Heart right ventricle (tissue), 16 donors: ENCODE results near the gene TAF12. TPM values are rescaled to one million over a fixed set of nuclear protein-coding genes. Genes with fewer than 3 reads are reported as not detected.
"Not testable (repeated sequence)": the region's sequence is repeated elsewhere in the genome, so short reads cannot be mapped to it uniquely, and the experiment has no call there.

ENCODE experiments used
- ATAC-seq, 8 donors: fragments of 200-7000 bp; cut with Tn5 transposase; one replicate each; pipeline ENCODE4 v1.9.1; 2020; ENCODE audit warnings: mild to moderate bottlenecking in 8 of 8, moderate library complexity in 8 of 8, moderate number of reproducible peaks in 1 of 8
- DNase-seq, 2 donors: peaks; one replicate each; pipeline ENCODE4 v3.0.0-alpha.2; 2020
- H3K27ac ChIP-seq, 10 donors: fragments of 200-600 bp; sonication (generic) in 2 of 10; one replicate each; pipeline versions ENCODE4 v1.5.0 to v1.8.0; 2020 to 2022; ENCODE audit warnings: mild to moderate bottlenecking in 3 of 10
- H3K27me3 ChIP-seq, 7 donors: fragments of 200-600 bp; one replicate each; pipeline ENCODE4 v1.8.0; 2021 to 2022; ENCODE audit warnings: mild to moderate bottlenecking in 2 of 7
- H3K36me3 ChIP-seq, 9 donors: fragments of 200-600 bp; sonication (generic) in 1 of 9; one replicate each; pipeline versions ENCODE4 v1.5.0 to v1.8.0; 2020 to 2022; ENCODE audit warnings: mild to moderate bottlenecking in 2 of 9
- H3K4me1 ChIP-seq, 9 donors: fragments of 200-600 bp; sonication (generic) in 1 of 9; one replicate each; pipeline versions ENCODE4 v1.5.0 to v1.8.0; 2020 to 2022; ENCODE audit warnings: mild to moderate bottlenecking in 4 of 9
- H3K4me3 ChIP-seq, 10 donors: fragments of 200-600 bp; sonication (generic) in 2 of 10; one replicate each; pipeline versions ENCODE4 v1.5.0 to v1.8.0; 2020 to 2022; ENCODE audit warnings: mild to moderate bottlenecking in 7 of 10, moderate library complexity in 2 of 10
- H3K9me3 ChIP-seq, 11 donors: fragments of 200-600 bp in 10 of 11; sonication (generic) in 2 of 11; one replicate each; pipeline versions ENCODE4 v1.5.0 to v1.8.0; 2013 to 2022; ENCODE audit warnings: mild to moderate bottlenecking in 2 of 11, control low read depth in 1 of 11, moderate library complexity in 1 of 11
- CTCF ChIP-seq, 9 donors: fragments of 200-600 bp; sonication (generic) in 2 of 9; IDR thresholded peaks; one replicate each; pipeline versions ENCODE4 v1.5.0 to v1.8.0; 2021 to 2022; ENCODE audit warnings: antibody characterized with exemption in 9 of 9, mild to moderate bottlenecking in 5 of 9, moderate library complexity in 1 of 9
- WGBS, 2 donors: extraction: QIAGEN DNeasy Blood & Tissue Kit; methylation state at CpG; one replicate each; pipeline ENCODE4 v1.1.7; 2013; ENCODE audit warnings: inconsistent platforms in 1 of 2; 5-methylcytosine and 5-hydroxymethylcytosine counted together
- intact Hi-C, 10 donors: fragments of 100-400 bp; cut with DNase I; formaldehyde crosslinking; loops; one replicate each; pipeline versions ENCODE4 v1.11.1 to v1.14.2; 2022
- polyA plus RNA-seq, 2 donors: library from polyadenylated mRNA; stranded (reverse); fragments of 200-250 nt; gene quantifications; one replicate each; pipeline ENCODE4 v1.2.3, GENCODE V29; 2013
- total RNA-seq, 10 donors: library from RNA; stranded (reverse); fragmentation: NEBNext Ultra II Directional in 3 of 10; extraction: Animal tissue kit (Norgen Biotek cat#: 25700) in 3 of 10; gene quantifications; one replicate each; pipeline versions ENCODE4 v1.2.1 to v1.2.4, GENCODE V29; 2021 to 2023
- donor health status: Arrhythmogenic right ventricular cardiomyopathy.
- donor health status: ischemic (EF 13 %, LVEDD 7.1; RV severe dilation, severe dysfunction).
- donor health status: healthy with polysubstance abuse.
- donor health status: DM: no; HTN: yes; CAD: no.
- donor health status: DM: no; HTN: no; CAD: no.
- donor health status: ischemic (EF 25% LVEDD 6.9; RV normal size, moderate dysfunction).
- donor health status: ischemic (EF 25% LVEDD 5.7; RV mildly dilated, moderate dysfunction).
- donor health status: healthy.
- donor health status: DM: yes; HTN: yes; CAD: no.
- donor health status: Ischemic cardiomyopathy.
- donor health status: ischemic (EF 35%, LVEDD 5.7; RV mildly dilated, moderate dysfunction).
- donor health status: nonischemic (EF 11% LVEDD 7.7; RV severe dilation, severe dysfunction).
- donor health status: DM: yes; HTN: yes; CAD: no.
- donor health status: PGD.
- donor health status: ischemic (EF 29% LVEDD 5.4; RV normal size, mild dysfunction).
- donor health status: nonischemic (EF 23%, LVEDD 6.1; RV moderate dilation, normal function).

The TAF12 gene
- total and polyA plus RNA-seq, 12 donors = 17.2 to 41.6 (median 20.7) TPM

GRCh38 chr1:28646040-28646439 is 3.2 kb upstream of the TAF12 start:
- no peaks in the 10 kb centered on the region for H3K36me3 ChIP-seq
- WGBS, 2 donors = 79 to 94% methylated on average over 1 of the region's 1 CpG
- H3K4me1 ChIP-seq = peaks cover 8 to 49% (median 38%) of the 10 kb centered on the region in 9 donors
- H3K27me3 ChIP-seq = no peaks in the 10 kb centered on the region
- ATAC-seq (no peak), DNase-seq (no peak)
- H3K9me3 ChIP-seq = no peaks in the 10 kb centered on the region
- intact Hi-C loops = loop anchor here in 7 of 10 donors (5.0 to 10.0 kb wide), 5 partner anchors 91 to 401 kb away; partner anchors contain the start of gene YTHDF2 (in 2 of the 7)
- no peak overlapping the region for H3K27ac ChIP-seq
- no peak overlapping the region for H3K4me3 ChIP-seq
- no peak for TF ChIP-seq CTCF (IDR thresholded peaks at IDR 0.05)

- H3K4me3 ChIP-seq, H3K27me3 ChIP-seq, H3K27ac ChIP-seq, H3K9me3 ChIP-seq, H3K36me3 ChIP-seq, DNase-seq, ATAC-seq: not testable (repeated sequence)
- intact Hi-C loops = loop anchor here in 7 of 10 donors (5.0 to 10.0 kb wide), 5 partner anchors 92 to 401 kb away; partner anchors contain the start of gene YTHDF2 (in 2 of the 7)
- WGBS, 2 donors = 96 to 97% methylated on average over 11 of the region's 11 CpGs
- H3K4me1 ChIP-seq = peaks cover 8 to 54% (median 44%) of the 10 kb centered on the region in 9 donors
Observed at GRCh38 chr1:28645406-28645805, 2.5 kb upstream of the TAF12 start.

- Histone ChIP-seq H3K27ac (peak overlapping the region in 7 of 10 donors; percentile 86 to 95 (median 91)), H3K4me1 (peaks cover 8 to 55% (median 46%) of the 10 kb centered on the region in 9 donors), H3K36me3 (no peaks in the 10 kb centered on the region), H3K27me3 (no peaks in the 10 kb centered on the region), H3K4me3 (peak overlapping the region in 1 of 10 donors; percentile 68), H3K9me3 (no peaks in the 10 kb centered on the region)
- ATAC-seq (no peak), DNase-seq (no peak)
- TF ChIP-seq CTCF (IDR thresholded peaks at IDR 0.05) = no peak
- 76 to 95% methylated on average over 3 of the region's 3 CpGs for WGBS, 2 donors
- intact Hi-C loops = loop anchor here in 7 of 10 donors (5.0 to 10.0 kb wide), 7 partner anchors 93 to 538 kb away; partner anchors contain the start of genes YTHDF2 (in 2 of the 7) and SRSF4 (in 1 of the 7)
Observed at GRCh38 chr1:28644494-28644893, 1.6 kb upstream of the TAF12 start.

- no peak for DNase-seq
- H3K4me1 ChIP-seq = peaks cover 0 to 37% (median 29%) of the 10 kb centered on the region in 9 donors
- 0 to 1% methylated on average over 26 of the region's 26 CpGs for WGBS, 2 donors
- peak overlapping the region in 9 of 10 donors; percentile 86 to 95 (median 91) for H3K27ac ChIP-seq
- no peaks in the 10 kb centered on the region for H3K27me3 ChIP-seq
- peak overlapping the region; percentile 44 to 98 (median 80) for H3K4me3 ChIP-seq
- intact Hi-C loops = loop anchor here in 8 of 10 donors (2.0 to 10.0 kb wide), 9 partner anchors 27 to 540 kb away; partner anchors contain the start of genes YTHDF2 (in 3 of the 8), GMEB1 (in 2 of the 8) and SRSF4 (in 1 of the 8)
- no peaks in the 10 kb centered on the region for H3K9me3 ChIP-seq
- ATAC-seq = peak; percentile 6 to 40 (median 26)
- TF ChIP-seq CTCF (IDR thresholded peaks at IDR 0.05) = no peak
- H3K36me3 ChIP-seq = no peaks in the 10 kb centered on the region
Observed at GRCh38 chr1:28642056-28642846, 616 bp downstream of the TAF12 start.
